HepG2 (cell line): ENCODE data around the gene CDC37. TPM values are rescaled to one million over a fixed set of nuclear protein-coding genes. Genes with fewer than 3 reads are reported as not detected.

Source experiments
- ATAC-seq: fragments of 200-7000 bp; cut with Tn5 transposase; 3 replicates; pipeline ENCODE4 v1.9.1; 2020; ENCODE audit warnings: mild to moderate bottlenecking, moderate library complexity
- BruUV-seq: library from RNA; stranded (reverse); fragments of 400-500 nt; replicated peaks from 2 replicates; lab custom pipeline; 2021; lab: Mats Ljungman, UMichigan
- CTCF ChIA-PET: fragments of 300-600 bp; formaldehyde crosslinking; extraction: SDS; loops from one replicate; lab custom pipeline; 2021; ENCODE audit warnings: low total read pairs, inconsistent platforms, low intra/inter-chr PET ratio; lab: Yijun Ruan, JAX
- POLR2A ChIA-PET: fragments of 350-600 bp; sonication (Branson Sonifier 250); formaldehyde crosslinking; loops from one replicate; lab custom pipeline; 2020; ENCODE audit warnings: antibody characterized with exemption, inconsistent platforms; lab: Yijun Ruan, JAX
- DNase-seq: peaks from one replicate; pipeline ENCODE4 v3.0.0-alpha.2; 2015; ENCODE audit warnings: low spot score
- FAIRE-seq: peaks from 3 replicates; lab custom pipeline; 2011; peaks lifted over from hg19 to GRCh38; lab: Jason Lieb, UNC
- H2AFZ ChIP-seq: one replicate; pipeline ENCODE4 v1.6.1; 2011; ENCODE audit warnings: low read length, inconsistent platforms
- H3K27ac ChIP-seq: fragments of 300-600 bp; 3 replicates; pipeline ENCODE4 v1.8.0; 2011; ENCODE audit warnings: mixed run types, mild to moderate bottlenecking, mixed read lengths, low read length, inconsistent platforms; ENCODE audit not compliant: insufficient read depth; ENCODE audit errors: extremely low read length
- H3K27me3 ChIP-seq, 2 experiments: fragments of 200-600 bp in 1 of 2; 2 replicates in 1 of 2; 3 replicates in 1 of 2; pipeline versions ENCODE4 v1.6.0 to v1.8.0; 2011; ENCODE audit warnings: low read length in 2 of 2, mild to moderate bottlenecking in 2 of 2, moderate library complexity in 2 of 2, inconsistent platforms in 1 of 2; ENCODE audit not compliant: insufficient read depth in 2 of 2, control insufficient read depth in 1 of 2
- H3K36me3 ChIP-seq, 2 experiments: fragments of 200-600 bp in 1 of 2; replicated peaks in 1 of 2; 2 replicates in 1 of 2; 3 replicates in 1 of 2; pipeline versions ENCODE4 v1.5.1 to v1.8.0; 2011; ENCODE audit warnings: low read length in 2 of 2, inconsistent platforms in 1 of 2; ENCODE audit not compliant: insufficient read depth in 2 of 2, control insufficient read depth in 1 of 2
- H3K4me1 ChIP-seq: 2 replicates; pipeline ENCODE4 v1.5.1; 2012; ENCODE audit warnings: low read length, inconsistent platforms; ENCODE audit not compliant: insufficient read depth
- H3K4me2 ChIP-seq: 2 replicates; pipeline ENCODE4 v1.6.0; 2011; ENCODE audit warnings: low read depth, low read length, inconsistent platforms
- H3K4me3 ChIP-seq, 3 experiments: fragments of 200-600 bp in 1 of 3; sonication (generic), shearing (Covaris generic) in 1 of 3; replicated peaks in 1 of 3; 2 replicates each; pipeline ENCODE4 v1.5.1; 2011 to 2016; ENCODE audit warnings: low read length in 3 of 3, inconsistent platforms in 2 of 3, low read depth in 2 of 3, mild to moderate bottlenecking in 2 of 3, control low read depth in 1 of 3, mixed read lengths in 1 of 3; ENCODE audit not compliant: insufficient read depth in 1 of 3
- H3K79me2 ChIP-seq: one replicate; pipeline ENCODE4 v1.6.1; 2011; ENCODE audit warnings: low read length, inconsistent platforms; ENCODE audit not compliant: insufficient read depth
- H3K9ac ChIP-seq: 2 replicates; pipeline ENCODE4 v1.6.0; 2011; ENCODE audit warnings: mild to moderate bottlenecking, low read depth, low read length, inconsistent platforms; ENCODE audit not compliant: insufficient read depth
- H3K9me3 ChIP-seq: 2 replicates; pipeline ENCODE4 v1.5.1; 2012; ENCODE audit warnings: mild to moderate bottlenecking, low read length
- H4K20me1 ChIP-seq: 2 replicates; pipeline ENCODE4 v1.6.0; 2011; ENCODE audit warnings: inconsistent platforms, mild to moderate bottlenecking, low read length, moderate library complexity; ENCODE audit not compliant: insufficient read depth
- CREBL2 ChIP-seq: sonication (generic); formaldehyde crosslinking; IDR thresholded peaks from 2 replicates; pipeline ENCODE4 v1.8.1; 2023; ENCODE audit warnings: missing genetic modification reagents, mild to moderate bottlenecking, borderline replicate concordance
- MAF1 ChIP-seq: sonication (generic); formaldehyde crosslinking; IDR thresholded peaks from 2 replicates; pipeline ENCODE4 v1.5.0; 2020; ENCODE audit warnings: missing genetic modification reagents, borderline replicate concordance
- NFIB ChIP-seq: sonication (generic); formaldehyde crosslinking; IDR thresholded peaks from 2 replicates; pipeline ENCODE4 v1.9.0; 2021; ENCODE audit warnings: missing genetic modification reagents, mild to moderate bottlenecking, borderline replicate concordance
- PAWR ChIP-seq: sonication (generic); formaldehyde crosslinking; IDR thresholded peaks from 2 replicates; pipeline ENCODE4 v1.4.0; 2020; ENCODE audit warnings: missing genetic modification reagents, mild to moderate bottlenecking, borderline replicate concordance
- SNRNP70 ChIP-seq: fragments of 200-400 bp; formaldehyde crosslinking; IDR thresholded peaks from 2 replicates; pipeline ENCODE4 v1.6.1; 2017; ENCODE audit warnings: mild to moderate bottlenecking, low read depth, low read length, moderate library complexity
- TEAD2 ChIP-seq: sonication (generic); formaldehyde crosslinking; IDR thresholded peaks from 2 replicates; pipeline ENCODE4 v1.9.0; 2021; ENCODE audit warnings: missing genetic modification reagents
- ZC3H4 ChIP-seq: sonication (generic); formaldehyde crosslinking; IDR thresholded peaks from 2 replicates; pipeline ENCODE4 v1.4.0; 2020; ENCODE audit warnings: missing genetic modification reagents, borderline replicate concordance
- ZNF253 ChIP-seq: sonication (generic); formaldehyde crosslinking; IDR thresholded peaks from 2 replicates; pipeline ENCODE4 v1.8.0; 2022; ENCODE audit warnings: mild to moderate bottlenecking, missing genetic modification reagents, borderline replicate concordance
- ZNF512B ChIP-seq: sonication (generic); formaldehyde crosslinking; IDR thresholded peaks from 2 replicates; pipeline ENCODE4 v1.5.1; 2020; ENCODE audit warnings: missing genetic modification reagents, mild to moderate bottlenecking, borderline replicate concordance
- WGBS: methylation state at CpG from one replicate; pipeline ENCODE4 v1.1.6; 2017; ENCODE audit warnings: low lambda C conversion rate; 5-methylcytosine and 5-hydroxymethylcytosine counted together
- in situ Hi-C: cut with HindIII; loops from 2 replicates; pipeline ENCODE4 v1.10.0; 2017; ENCODE audit warnings: low pct_unique_long_range_greater_than_20kb; ENCODE audit not compliant: extremely low pct_ligation_motif_present
- intact Hi-C: fragments of 100-400 bp; cut with micrococcal nuclease; formaldehyde crosslinking; loops from one replicate; pipeline ENCODE4 v1.10.0; 2022; ENCODE audit not compliant: unreplicated experiment
- polyA plus RNA-seq, 8 experiments: library from polyadenylated mRNA; depleted of rRNA in 3 of 8; stranded (reverse) in 7 of 8; unstranded in 1 of 8; fragments of >200 nt; fragmentation: Illumina TruSeq in 4 of 8; extraction: Trizol in 4 of 8; gene quantifications; 2 replicates each; pipeline versions ENCODE4 v1.2.1 to v1.2.3, GENCODE V29; 2011 to 2016; ENCODE audit warnings: low read depth in 4 of 8, missing spikeins in 1 of 8, mixed read lengths in 1 of 8; ENCODE audit not compliant: insufficient read depth in 1 of 8
- total RNA-seq, 5 experiments: library from RNA; depleted of rRNA; stranded (reverse); fragments of >200 nt; fragmentation: Illumina TruSeq; extraction: Trizol; gene quantifications; 2 replicates each; pipeline ENCODE4 v1.2.3, GENCODE V29; 2016; ENCODE audit warnings: low read depth in 1 of 5

The CDC37 gene
- total and polyA plus RNA-seq, 2 of the 13 experiments (the other 11 are each of a cell fraction or from before 2014, with no cell fraction given): 158 to 177 TPM

GRCh38 chr19:10374931-10375330 lies 28.4 kb downstream of the CDC37 start:
- no peak overlapping the region for H3K9ac ChIP-seq
- DNase-seq: no peak
- TF ChIP-seq ZC3H4 (CRISPR knock-in tag) (no peak), SNRNP70 (no peak), ZNF253 (CRISPR knock-in tag) (no peak), PAWR (CRISPR knock-in tag) (no peak), TEAD2 (CRISPR knock-in tag) (no peak), ZNF512B (no peak), MAF1 (CRISPR knock-in tag) (no peak), NFIB (CRISPR knock-in tag) (no peak), CREBL2 (CRISPR knock-in tag) (no peak)
- ChIA-PET CTCF (no interaction called here), POLR2A (no interaction called here)
- no peak for FAIRE-seq
- intact Hi-C loops: no loop called here
- in situ Hi-C loops: no loop called here
- no peaks in the 10 kb centered on the region for H3K9me3 ChIP-seq
- H3K79me2 ChIP-seq: peaks cover 5% of the 10 kb centered on the region
- 96% methylated on average over 5 of the region's 5 CpGs for WGBS
- H3K4me1 ChIP-seq: no peaks in the 10 kb centered on the region
- no peak for ATAC-seq
- no peak overlapping the region for H2AFZ ChIP-seq
- H4K20me1 ChIP-seq: no peaks in the 10 kb centered on the region
- H3K36me3 ChIP-seq: peaks cover 5 to 9% of the 10 kb centered on the region in 2 experiments; a peak in 4 of 5 replicates
- H3K4me2 ChIP-seq: no peak overlapping the region
- no peak overlapping the region for H3K4me3 ChIP-seq
- H3K27ac ChIP-seq: no peak overlapping the region
- BruUV-seq: no TSS peak
- H3K27me3 ChIP-seq: no peaks in the 10 kb centered on the region; a peak in 1 of 5 replicates
